ENCODE results near the gene ZBTB7C. TPM values are rescaled to one million over a fixed set of nuclear protein-coding genes. Genes with fewer than 3 reads are reported as not detected.

Gene ZBTB7C
- total and polyA plus RNA-seq, 9 of the 15 experiments (the other 6 are each of a cell fraction or from before 2014, with no cell fraction given): not detected

GRCh38 chr18:48011926-48012465, 397.2 kb downstream of the ZBTB7C start (continued):
- no peak for TF ChIP-seq ZNF57 (CRISPR knock-in tag; IDR thresholded peaks at IDR 0.05)
- TF ChIP-seq SMARCC2 (IDR thresholded peaks at IDR 0.05; ENCODE audit: low read depth): no peak
- TF ChIP-seq ZNF3 (CRISPR knock-in tag; IDR thresholded peaks at IDR 0.05): no peak
- no peak for TF ChIP-seq ZKSCAN8 (CRISPR knock-in tag; IDR thresholded peaks at IDR 0.05)
- no peak for TF ChIP-seq DMBX1 (CRISPR knock-in tag; IDR thresholded peaks at IDR 0.05; ENCODE audit: borderline replicate concordance)
- no peak for TF ChIP-seq L3MBTL2 (IDR thresholded peaks at IDR 0.05)
- TF ChIP-seq HMG20A (CRISPR knock-in tag; conservative IDR thresholded peaks at IDR 0.05): no peak

DNA sequence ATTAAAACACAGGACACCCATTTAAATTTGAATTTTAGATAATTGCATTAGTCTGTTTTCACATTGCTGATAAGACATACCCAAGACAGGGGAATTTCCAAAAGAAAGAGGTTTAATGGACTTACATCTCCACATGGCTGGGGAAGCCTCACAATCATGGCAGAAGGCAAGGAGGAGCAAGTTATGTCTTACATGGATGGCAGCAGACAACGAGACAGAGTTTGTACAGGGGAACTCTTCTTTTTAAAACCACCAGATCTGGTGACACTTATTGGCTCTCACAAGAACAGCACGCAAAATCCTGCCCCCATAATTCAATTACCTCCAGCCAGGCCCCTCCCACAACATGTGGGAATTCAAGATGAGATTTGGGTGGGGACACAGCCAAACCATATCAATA, 398.9 kb downstream of the ZBTB7C start:
- no peak overlapping the region for H2AFZ ChIP-seq (ENCODE audit: low read depth, low read length)
- CTCF ChIA-PET (ENCODE audit: low intra/inter-chr PET ratio): interaction anchor here (0.6 kb wide), 1 partner anchor 68 kb away, joined by 3 read pairs; no protein-coding TSS in a partner anchor
- H3K4me3 ChIP-seq: no peak overlapping the region
- H3K9me3 ChIP-seq (replicated peaks; ENCODE audit: control insufficient read depth, insufficient read depth, low read depth, low read length): no peaks in the 10 kb centered on the region
- H3K9ac ChIP-seq (ENCODE audit: insufficient read depth in 1 of 2, low read depth in 2 of 2, low read length in 2 of 2): no peak overlapping the region
- peaks cover 0 to 14% of the 10 kb centered on the region in 2 experiments; a peak in 2 of 5 replicates for H3K4me1 ChIP-seq (replicated peaks in 1 of 2; ENCODE audit: control insufficient read depth in 2 of 2, insufficient read depth in 2 of 2, low read length in 2 of 2)
- 3% methylated on average over 2 of the region's 2 CpGs for WGBS (ENCODE audit: insufficient coverage, low coverage, missing lambda C conversion rate)
- BruUV-seq (replicated peaks): no TSS peak
- intact Hi-C loops (cut with micrococcal nuclease) (no loop called here), in situ Hi-C loops (cut with MboI) (loop anchor here (5.0 kb wide), 1 partner anchor 58 kb away; no protein-coding TSS in a partner anchor)
- POLR2A ChIA-PET: no interaction called here
- H3K36me3 ChIP-seq (ENCODE audit: control insufficient read depth, insufficient read depth, low read length): no peaks in the 10 kb centered on the region
- FAIRE-seq (no peak), DNase-seq (ENCODE audit: extremely low read depth in 1 of 4, low spot score in 3 of 4) (no peak), ATAC-seq (no peak)
- peak; percentile 93 for TF ChIP-seq ZNF431 (CRISPR knock-in tag; IDR thresholded peaks at IDR 0.05)
- no peak for TF ChIP-seq TEAD2 (tag; IDR thresholded peaks at IDR 0.05)
- no peak overlapping the region for H3K27ac ChIP-seq (ENCODE audit: extremely low read depth, low read depth, low read length)
- H4K20me1 ChIP-seq (replicated peaks; ENCODE audit: control insufficient read depth, insufficient read depth, low read length): no peaks in the 10 kb centered on the region
- no peak overlapping the region for H3K4me2 ChIP-seq (ENCODE audit: insufficient read depth, low read length)
- no peaks in the 10 kb centered on the region for H3K27me3 ChIP-seq (ENCODE audit: control insufficient read depth in 2 of 2, insufficient read depth in 2 of 2, low read length in 2 of 2)
- H3K79me2 ChIP-seq (ENCODE audit: control insufficient read depth, insufficient read depth, low read length): no peaks in the 10 kb centered on the region
- no peaks in the 10 kb centered on the region for H3K9me1 ChIP-seq (ENCODE audit: control insufficient read depth, insufficient read depth, low read length)

All from K562 (cell line).